Heart left ventricle (tissue), 13 donors: ENCODE data around the gene ATP9B.

Source experiments
- POLR2A ChIP-seq, 2 donors: fragments of 450-650 bp; IDR thresholded peaks; one replicate each; pipeline ENCODE4 v1.6.1; 2017; ENCODE audit warnings: antibody characterized with exemption in 2 of 2, mild to moderate bottlenecking in 2 of 2, moderate library complexity in 2 of 2
- TF ChIP-seq, protein P1 (sequence below), 12 donors: fragments of 200-600 bp; sonication (generic) in 4 of 12; IDR thresholded peaks; one replicate each; pipeline versions ENCODE4 v1.5.0 to v1.8.0; 2018 to 2022; ENCODE audit warnings: antibody characterized with exemption in 12 of 12, mild to moderate bottlenecking in 5 of 12
- donor health status: ischemic (EF 13 %, LVEDD 7.1; RV severe dilation, severe dysfunction).
- donor health status: DM: no; HTN: yes; CAD: no.
- donor health status: DM: no; HTN: no; CAD: no.
- donor health status: ischemic (EF 25% LVEDD 6.9; RV normal size, moderate dysfunction).
- donor health status: ischemic (EF 25% LVEDD 5.7; RV mildly dilated, moderate dysfunction).
- donor health status: ischemic (EF 35%, LVEDD 5.7; RV mildly dilated, moderate dysfunction).
- donor health status: nonischemic (EF 11% LVEDD 7.7; RV severe dilation, severe dysfunction).
- donor health status: DM: yes; HTN: yes; CAD: no.
- donor health status: PGD.
- donor health status: ischemic (EF 29% LVEDD 5.4; RV normal size, mild dysfunction).
- donor health status: nonischemic (EF 23%, LVEDD 6.1; RV moderate dilation, normal function).

DNA sequence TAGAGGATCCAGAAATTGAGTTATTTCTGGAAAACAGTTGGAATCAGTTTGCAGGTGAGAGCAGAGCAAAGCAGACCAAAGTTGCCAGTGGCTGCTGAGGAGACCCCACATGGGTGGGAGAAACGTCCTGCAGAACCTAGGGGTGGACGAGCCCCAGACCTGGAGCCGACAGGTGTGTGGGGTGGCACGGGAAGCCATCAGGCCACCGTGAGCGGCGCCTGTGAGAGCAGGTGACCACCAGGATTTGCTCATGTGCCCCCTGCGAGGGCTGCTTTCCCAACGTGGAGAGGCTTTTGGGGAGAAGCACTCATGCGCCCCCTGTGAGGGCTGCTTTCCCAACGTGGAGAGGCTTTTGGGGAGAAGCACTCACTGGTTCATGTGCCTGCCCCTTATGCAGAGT is 209.7 kb downstream of the ATP9B start:
- no peak for TF ChIP-seq POLR2A (IDR thresholded peaks at IDR 0.05)
- TF ChIP-seq, protein P1, sequence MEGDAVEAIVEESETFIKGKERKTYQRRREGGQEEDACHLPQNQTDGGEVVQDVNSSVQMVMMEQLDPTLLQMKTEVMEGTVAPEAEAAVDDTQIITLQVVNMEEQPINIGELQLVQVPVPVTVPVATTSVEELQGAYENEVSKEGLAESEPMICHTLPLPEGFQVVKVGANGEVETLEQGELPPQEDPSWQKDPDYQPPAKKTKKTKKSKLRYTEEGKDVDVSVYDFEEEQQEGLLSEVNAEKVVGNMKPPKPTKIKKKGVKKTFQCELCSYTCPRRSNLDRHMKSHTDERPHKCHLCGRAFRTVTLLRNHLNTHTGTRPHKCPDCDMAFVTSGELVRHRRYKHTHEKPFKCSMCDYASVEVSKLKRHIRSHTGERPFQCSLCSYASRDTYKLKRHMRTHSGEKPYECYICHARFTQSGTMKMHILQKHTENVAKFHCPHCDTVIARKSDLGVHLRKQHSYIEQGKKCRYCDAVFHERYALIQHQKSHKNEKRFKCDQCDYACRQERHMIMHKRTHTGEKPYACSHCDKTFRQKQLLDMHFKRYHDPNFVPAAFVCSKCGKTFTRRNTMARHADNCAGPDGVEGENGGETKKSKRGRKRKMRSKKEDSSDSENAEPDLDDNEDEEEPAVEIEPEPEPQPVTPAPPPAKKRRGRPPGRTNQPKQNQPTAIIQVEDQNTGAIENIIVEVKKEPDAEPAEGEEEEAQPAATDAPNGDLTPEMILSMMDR (IDR thresholded peaks at IDR 0.05): no peak
